Kidney (tissue), 14 donors: ENCODE results near the gene BYSL. TPM values are rescaled to one million over a fixed set of nuclear protein-coding genes. Genes with fewer than 3 reads are reported as not detected.

Experiments
- DNase-seq, 5 donors: peaks; one replicate each; pipeline ENCODE4 v3.0.0-alpha.2; 2013 to 2020
- FAIRE-seq: peaks from 2 replicates; lab custom pipeline; 2012; peaks lifted over from hg19 to GRCh38; lab: Jason Lieb, UNC
- H3K27ac ChIP-seq, 2 donors: one replicate each; pipeline ENCODE4 v1.7.0; 2013; ENCODE audit warnings: low read depth in 2 of 2, low read length in 2 of 2, inconsistent platforms in 1 of 2
- H3K27me3 ChIP-seq: one replicate; pipeline ENCODE4 v1.7.1; 2013; ENCODE audit warnings: low read length, inconsistent platforms; ENCODE audit not compliant: control insufficient read depth, insufficient read depth
- H3K36me3 ChIP-seq, 3 donors: one replicate each; pipeline versions ENCODE4 v1.7.0 to v1.7.1; 2013; ENCODE audit warnings: low read length in 3 of 3, control low read depth in 1 of 3, inconsistent platforms in 1 of 3; ENCODE audit not compliant: insufficient read depth in 3 of 3, control insufficient read depth in 2 of 3
- H3K4me1 ChIP-seq, 3 donors: one replicate each; pipeline versions ENCODE4 v1.7.0 to v1.7.1; 2013; ENCODE audit warnings: low read length in 3 of 3, inconsistent platforms in 1 of 3, low read depth in 1 of 3; ENCODE audit not compliant: control insufficient read depth in 2 of 3, insufficient read depth in 2 of 3
- H3K4me3 ChIP-seq, 3 donors: one replicate each; pipeline versions ENCODE4 v1.7.0 to v1.8.1; 2013; ENCODE audit warnings: low read length in 3 of 3, control low read depth in 1 of 3, inconsistent platforms in 1 of 3
- H3K9ac ChIP-seq, 3 donors: one replicate each; pipeline versions ENCODE4 v1.7.0 to v1.7.1; 2013; ENCODE audit warnings: low read length in 3 of 3, control low read depth in 1 of 3, inconsistent platforms in 1 of 3
- H3K9me3 ChIP-seq, 3 donors: one replicate each; pipeline versions ENCODE4 v1.7.0 to v1.7.1; 2013; ENCODE audit warnings: low read length in 3 of 3, control low read depth in 1 of 3, inconsistent platforms in 1 of 3; ENCODE audit not compliant: control insufficient read depth in 2 of 3, insufficient read depth in 1 of 3
- CTCF ChIP-seq: IDR thresholded peaks from 3 replicates; pipeline ENCODE4 v1.5.1; 2012; ENCODE audit warnings: mild to moderate bottlenecking, moderate library complexity, borderline replicate concordance; ENCODE audit not compliant: insufficient read depth; ENCODE audit errors: extremely low read depth
- intact Hi-C: fragments of 100-400 bp; cut with DNase I; formaldehyde crosslinking; loops from one replicate; pipeline ENCODE4 v1.11.1; 2022
- polyA plus RNA-seq: library from polyadenylated mRNA; stranded (reverse); fragments of 350-450 nt; fragmentation: Illumina TruSeq; extraction: RNeasy Lipid Tissue Mini Kit (QIAGEN cat#74804); gene quantifications from one replicate; pipeline ENCODE4 v1.2.3, GENCODE V29; 2014; ENCODE audit warnings: low read depth, low replicate concordance; ENCODE audit not compliant: insufficient read depth
- total RNA-seq: library from RNA; stranded (reverse); fragmentation: NEBNext Ultra II Directional; extraction: Animal tissue kit (Norgen Biotek cat#: 25700); gene quantifications from one replicate; pipeline ENCODE4 v1.2.1, GENCODE V29; 2021
- donor health status: control.
- donor health status: control.
- donor health status: control.
- donor health status: control.
- donor health status: control.
- donor health status: DM: yes; HTN: yes; CAD: no.
- donor health status: Normal renal cell carcinoma (clear cell type).

Gene BYSL
- total and polyA plus RNA-seq, 2 donors from 2014 or later = 10.1 to 14.3 TPM

DNA sequence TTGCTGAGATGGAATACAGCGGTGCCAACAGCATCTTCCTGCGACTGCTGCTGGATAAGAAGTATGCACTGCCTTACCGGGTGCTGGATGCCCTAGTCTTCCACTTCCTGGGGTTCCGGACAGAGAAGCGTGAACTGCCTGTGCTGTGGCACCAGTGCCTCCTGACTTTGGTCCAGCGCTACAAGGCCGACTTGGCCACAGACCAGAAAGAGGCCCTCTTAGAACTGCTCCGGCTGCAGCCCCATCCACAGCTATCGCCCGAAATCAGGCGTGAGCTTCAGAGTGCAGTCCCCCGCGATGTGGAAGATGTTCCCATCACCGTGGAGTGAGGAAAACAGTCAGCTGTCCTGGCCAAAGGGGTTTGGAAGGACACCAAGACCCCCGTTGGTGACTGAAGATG is 11.1 kb downstream of the BYSL start:
- Histone ChIP-seq H3K9ac (no peak overlapping the region), H3K4me3 (no peak overlapping the region), H3K36me3 (peaks cover 12 to 49% (median 48%) of the 10 kb centered on the region in 3 donors), H3K27ac (no peak overlapping the region), H3K27me3 (no peaks in the 10 kb centered on the region), H3K9me3 (no peaks in the 10 kb centered on the region), H3K4me1 (no peaks in the 10 kb centered on the region)
- no peak for TF ChIP-seq CTCF
- DNase-seq (no peak), FAIRE-seq (no peak)
- intact Hi-C loops = loop anchor here (10.0 kb wide), 1 partner anchor 112 kb away; no protein-coding TSS in a partner anchor

DNA sequence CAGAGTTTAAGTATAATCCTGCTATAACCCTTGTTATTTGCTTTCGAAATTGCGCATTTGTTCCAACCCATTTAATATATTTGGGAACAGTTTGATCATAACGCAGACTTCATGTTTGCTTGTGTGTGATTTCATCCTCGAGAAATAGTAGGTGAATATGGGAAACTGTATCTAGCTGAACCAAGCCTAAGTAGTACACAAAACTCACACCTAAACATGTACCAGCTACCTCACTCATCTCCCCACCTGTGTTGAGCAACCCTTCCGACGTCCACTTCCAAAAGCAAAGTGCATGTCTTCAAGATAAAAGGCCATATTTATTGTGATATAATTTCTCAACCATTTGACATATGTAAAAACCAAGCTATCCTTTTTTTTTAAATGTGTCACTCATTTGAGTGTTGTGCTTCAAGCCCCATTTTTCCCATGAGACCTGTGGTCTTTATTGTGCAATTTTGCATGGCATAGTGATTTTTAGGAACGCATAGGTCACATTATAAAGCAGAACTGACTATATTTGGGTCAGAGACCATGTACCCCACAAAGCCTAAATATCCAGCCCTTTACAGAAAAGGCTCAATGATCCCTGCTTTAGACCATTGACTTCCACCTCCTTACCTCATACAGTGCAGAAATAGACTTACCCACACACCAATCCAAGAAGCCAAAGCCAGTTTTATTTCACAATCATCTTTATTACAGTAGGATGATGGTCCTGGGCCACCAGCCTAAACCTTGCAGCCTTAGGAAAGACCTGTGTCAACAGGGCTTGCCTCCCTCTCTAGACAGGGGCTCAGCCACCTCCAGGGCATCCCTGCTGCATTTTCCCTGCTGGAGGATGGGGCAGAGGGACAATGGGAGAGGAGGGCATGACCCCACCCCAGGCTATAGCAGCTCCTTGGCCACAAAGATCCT is 13.2 kb downstream of the BYSL start:
- Histone ChIP-seq H3K4me1 (peaks cover 0 to 10% (median 0%) of the 10 kb centered on the region in 3 donors), H3K36me3 (peaks cover 5 to 46% (median 31%) of the 10 kb centered on the region in 3 donors), H3K27ac (no peak overlapping the region), H3K4me3 (no peak overlapping the region), H3K27me3 (no peaks in the 10 kb centered on the region), H3K9ac (no peak overlapping the region), H3K9me3 (no peaks in the 10 kb centered on the region)
- DNase-seq (no peak), FAIRE-seq (no peak)
- no peak for TF ChIP-seq CTCF
- intact Hi-C loops = loop anchor here (10.0 kb wide), 1 partner anchor 110 kb away; no protein-coding TSS in a partner anchor

- no peak overlapping the region for H3K27ac ChIP-seq
- no peak overlapping the region for H3K4me3 ChIP-seq
- peaks cover 5 to 46% (median 31%) of the 10 kb centered on the region in 3 donors for H3K36me3 ChIP-seq
- FAIRE-seq = no peak
- no peak overlapping the region for H3K9ac ChIP-seq
- H3K4me1 ChIP-seq = peaks cover 2 to 15% (median 5%) of the 10 kb centered on the region in 3 donors
- H3K27me3 ChIP-seq = no peaks in the 10 kb centered on the region
- H3K9me3 ChIP-seq = no peaks in the 10 kb centered on the region
- no peak for TF ChIP-seq CTCF
- intact Hi-C loops = loop anchor here (10.0 kb wide), 1 partner anchor 110 kb away; no protein-coding TSS in a partner anchor
- no peak for DNase-seq
These were observed 13.9 kb downstream of the BYSL start for GRCh38 chr6:41935193-41935574.
